Caki2 (cell line): Measurements from ENCODE around the gene SEZ6L. TPM values are rescaled to one million over a fixed set of nuclear protein-coding genes. Genes with fewer than 3 reads are reported as not detected.

Experiments used
- DNase-seq: peaks from one replicate; pipeline ENCODE4 v3.0.0-alpha.2; 2015; ENCODE audit warnings: low read depth
- in situ Hi-C: cut with HindIII; loops from 2 replicates; pipeline ENCODE4 v1.10.0; 2016; ENCODE audit warnings: low sequenced_read_pairs, low pct_unique_long_range_greater_than_20kb, mixed read lengths
- total RNA-seq: library from RNA; depleted of rRNA; stranded (reverse); fragments of >200 nt; shearing (Covaris generic); gene quantifications from 2 replicates; pipeline ENCODE4 v1.2.3, GENCODE V29; 2014; ENCODE audit warnings: low replicate concordance; rRNA removed

The SEZ6L gene
- total RNA-seq = not detected in 2 replicates

DNA sequence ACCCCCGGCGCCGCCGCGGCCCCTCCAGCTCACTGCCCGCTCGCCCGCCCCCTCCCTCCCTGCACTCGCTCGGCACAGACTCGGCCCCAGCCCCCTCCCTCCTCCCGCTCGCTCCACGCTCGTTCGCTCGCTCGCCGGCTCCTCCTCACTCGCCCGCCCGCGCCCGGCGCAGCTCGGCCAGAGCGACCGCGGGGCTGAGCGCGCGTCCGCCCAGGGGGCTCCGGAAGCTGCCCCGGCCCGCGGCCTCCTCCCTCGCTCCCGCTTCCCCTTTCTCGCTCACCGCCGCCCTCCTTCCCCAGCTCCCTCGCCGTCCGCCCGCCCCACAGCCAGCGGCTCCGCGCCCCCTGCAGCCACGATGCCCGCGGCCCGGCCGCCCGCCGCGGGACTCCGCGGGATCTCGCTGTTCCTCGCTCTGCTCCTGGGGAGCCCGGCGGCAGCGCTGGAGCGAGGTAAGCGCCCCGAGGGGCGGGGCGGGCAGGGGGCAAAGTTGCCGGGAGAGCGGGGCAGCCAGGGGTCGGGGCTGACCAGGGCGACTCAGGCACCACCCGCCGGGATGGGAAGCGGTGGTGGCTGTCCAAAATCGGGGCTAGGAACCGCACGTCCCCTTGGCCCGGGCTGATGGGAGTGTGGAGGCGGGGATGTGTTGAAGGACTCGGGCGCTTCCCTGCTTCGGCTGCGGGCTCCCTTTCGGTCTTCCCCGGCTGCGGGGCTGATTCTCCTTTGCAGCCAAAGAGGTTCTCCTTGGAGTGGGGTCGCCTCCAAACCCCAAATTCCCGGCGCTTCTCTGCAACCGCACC, at the start of gene SEZ6L:
TSS of gene SEZ6L (plus strand) at position 148 of the 797 bp plus-strand sequence. CDS start at position 356, 208 bp downstream.
- DNase-seq = no peak
- in situ Hi-C loops = no loop called here

DNA sequence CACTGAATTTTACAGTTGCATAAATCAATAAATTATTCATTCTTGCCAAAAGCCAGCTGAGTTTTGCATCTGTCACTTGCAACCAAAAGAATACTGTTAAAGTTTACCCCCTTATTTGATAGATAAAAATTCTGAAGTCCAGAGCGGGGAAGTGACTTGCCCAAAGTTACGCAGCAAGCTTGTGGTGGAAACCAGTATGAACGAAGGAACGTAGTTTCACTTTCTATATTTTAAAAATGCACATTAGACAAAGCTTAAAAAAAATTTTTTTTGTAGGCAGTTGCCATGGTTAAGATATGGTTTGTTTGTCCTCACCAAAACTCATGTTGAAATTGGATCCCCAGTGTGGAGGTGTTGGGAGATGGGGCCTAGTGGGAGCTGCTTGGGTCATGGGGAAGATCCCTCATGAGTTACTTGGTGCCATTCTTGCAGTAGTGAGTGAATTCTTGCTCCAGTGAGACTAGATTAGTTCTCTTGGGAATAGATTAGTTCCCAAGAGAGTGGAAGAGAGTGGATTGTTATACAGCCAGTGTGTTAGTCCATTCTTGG, 46.3 kb upstream of the SEZ6L start:
- in situ Hi-C loops = no loop called here
- no peak for DNase-seq

GRCh38 chr22:26124991-26125725, 44.1 kb upstream of the SEZ6L start:
- in situ Hi-C loops = no loop called here
- no peak for DNase-seq

DNA sequence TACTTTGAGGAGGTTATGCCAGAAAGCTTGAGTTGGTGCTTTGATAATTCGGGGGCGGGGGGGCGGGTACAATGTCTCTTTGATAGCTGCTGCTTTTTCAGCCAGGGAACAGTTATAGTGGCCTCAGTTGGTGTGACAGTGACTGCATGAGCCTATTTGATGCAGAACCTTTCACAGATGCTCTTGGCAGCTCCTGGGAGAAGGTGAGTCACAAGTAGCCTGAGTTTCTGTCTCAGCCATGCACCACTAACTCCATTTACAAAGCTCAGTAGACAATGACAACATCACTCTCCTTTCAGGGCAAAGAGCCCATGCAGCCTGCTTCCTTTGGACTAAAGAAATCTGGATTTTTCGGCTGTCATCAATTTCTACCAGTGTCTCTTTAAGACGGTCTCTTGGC, 42.1 kb upstream of the SEZ6L start:
- peak; percentile 58 for DNase-seq
- in situ Hi-C loops = no loop called here

DNA sequence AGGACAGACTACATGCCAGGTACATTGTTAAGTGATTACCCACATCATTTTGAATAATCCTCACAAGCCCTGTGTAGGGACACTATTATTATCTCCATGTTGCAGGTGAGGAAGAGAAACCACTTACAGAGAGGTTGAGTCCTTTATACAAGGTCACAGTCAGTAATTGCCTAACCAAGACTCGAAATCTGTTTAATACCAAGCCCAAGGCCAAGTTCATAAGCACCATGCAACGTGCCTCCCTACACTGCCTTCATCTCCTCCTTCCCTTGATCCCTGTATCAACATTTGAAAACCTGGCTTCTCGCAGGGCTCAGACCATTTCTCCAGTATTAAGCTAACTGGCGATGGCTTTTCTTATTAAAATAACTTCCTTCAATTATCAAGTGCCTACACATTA, 41.7 kb upstream of the SEZ6L start:
- DNase-seq = no peak

DNA sequence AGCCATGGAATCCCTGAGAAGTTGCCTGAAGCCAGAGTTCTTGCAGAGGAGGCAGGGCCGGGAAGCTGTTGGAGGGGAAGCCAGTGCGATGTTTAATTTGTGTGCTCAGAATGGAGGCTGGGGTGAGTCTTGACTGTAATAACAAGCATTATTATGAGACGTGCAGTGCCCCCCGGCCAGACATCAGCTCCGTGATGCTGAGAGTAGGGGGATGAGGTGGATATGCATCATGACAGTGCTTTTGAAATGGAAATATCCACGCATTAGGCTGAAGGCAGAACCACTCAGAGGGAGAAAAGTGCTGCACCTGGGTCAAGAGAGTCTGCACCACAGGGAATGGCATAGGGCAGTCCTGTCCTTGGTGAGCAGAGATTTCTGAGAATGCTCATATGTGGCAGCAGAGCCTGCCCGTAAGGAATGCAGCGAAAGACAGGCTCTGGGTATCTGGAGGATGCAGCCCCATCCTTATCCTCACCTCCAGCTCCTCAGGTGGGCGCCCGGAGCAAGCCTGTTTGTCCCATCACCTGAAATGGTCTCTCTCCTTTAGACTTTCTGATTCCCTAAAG, 37.6 kb upstream of the SEZ6L start:
- DNase-seq = no peak
- in situ Hi-C loops = no loop called here

More for the DNA sequence above, 41.7 kb upstream of the SEZ6L start:
- in situ Hi-C loops = no loop called here

- no peak for DNase-seq
- in situ Hi-C loops = no loop called here
Measured at GRCh38 chr22:26134654-26135330, 34.5 kb upstream of the SEZ6L start.

DNA sequence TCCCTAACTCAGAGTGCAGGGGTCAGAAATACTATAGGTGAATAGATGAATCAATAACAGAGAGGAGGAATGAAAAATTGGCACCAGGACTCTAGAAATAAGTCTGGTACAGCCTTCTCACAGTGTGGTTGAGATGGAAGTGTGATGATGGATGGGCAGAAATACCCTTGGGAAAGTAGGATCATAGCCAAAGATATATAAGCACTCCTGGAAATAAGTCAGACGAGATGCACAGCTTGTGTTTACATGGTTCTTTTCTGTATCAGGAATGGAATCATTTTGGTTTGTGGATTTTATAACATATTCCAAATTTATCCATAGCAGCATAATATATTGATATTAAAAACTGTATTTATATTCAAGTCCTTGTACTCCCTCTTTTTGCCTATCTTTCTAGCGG, 33.5 kb upstream of the SEZ6L start:
- in situ Hi-C loops = no loop called here
- DNase-seq = no peak

- DNase-seq = no peak
- in situ Hi-C loops = no loop called here
Measured at GRCh38 chr22:26139310-26139709, 30.0 kb upstream of the SEZ6L start.

- no peak for DNase-seq
- in situ Hi-C loops = no loop called here
Measured at GRCh38 chr22:26141831-26142230, 27.4 kb upstream of the SEZ6L start.

DNA sequence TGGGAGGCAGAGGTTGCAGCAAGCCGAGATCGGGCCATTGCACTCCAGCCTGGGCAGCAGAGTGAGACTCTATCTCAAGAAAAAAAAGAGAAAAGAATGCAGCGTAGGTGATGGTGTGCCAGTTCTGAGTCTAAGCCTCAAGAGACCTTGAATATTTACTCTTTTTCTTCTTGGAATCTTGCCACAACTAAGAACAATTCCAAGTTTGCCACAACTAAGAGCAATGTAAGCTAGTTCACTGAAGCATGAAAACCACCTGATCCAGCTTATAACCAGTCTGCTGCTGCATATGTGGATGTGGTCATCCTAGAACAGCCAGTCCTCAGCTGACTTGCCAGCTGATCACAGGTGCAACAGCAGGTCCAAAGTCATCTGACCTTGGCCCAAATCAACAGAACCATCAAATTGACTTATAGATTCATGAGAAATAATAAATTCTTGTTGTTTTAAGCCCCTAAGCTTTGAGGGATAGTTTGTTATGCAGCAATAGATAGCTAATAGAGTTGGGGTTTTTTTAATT, 25.4 kb upstream of the SEZ6L start:
- DNase-seq = peak; percentile 67
- in situ Hi-C loops = no loop called here

- in situ Hi-C loops = no loop called here
- DNase-seq = no peak
Measured at GRCh38 chr22:26159886-26160285, 9.4 kb upstream of the SEZ6L start.

DNA sequence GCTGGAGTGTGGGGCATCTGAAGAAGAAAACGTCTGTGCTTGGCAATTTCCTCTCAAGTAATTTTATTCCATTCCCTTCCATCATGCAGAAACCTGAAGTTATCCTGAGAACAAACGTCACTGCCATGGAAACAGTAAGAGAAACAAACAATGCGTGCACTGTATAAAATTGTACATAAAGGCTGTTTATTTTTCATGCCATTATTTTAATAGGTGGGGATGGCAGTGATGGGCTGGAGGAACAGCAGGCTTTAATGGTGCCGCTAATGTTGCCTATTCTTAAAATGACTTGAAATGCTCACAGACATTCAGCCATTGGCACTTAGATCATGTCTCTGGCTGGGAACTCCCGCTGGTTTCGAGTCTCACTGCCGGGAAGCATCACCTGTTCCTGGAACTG, 7.5 kb upstream of the SEZ6L start:
- no peak for DNase-seq
- in situ Hi-C loops = no loop called here

- no peak for DNase-seq
- in situ Hi-C loops = no loop called here
Measured at GRCh38 chr22:26162926-26163325, 6.3 kb upstream of the SEZ6L start.

DNA sequence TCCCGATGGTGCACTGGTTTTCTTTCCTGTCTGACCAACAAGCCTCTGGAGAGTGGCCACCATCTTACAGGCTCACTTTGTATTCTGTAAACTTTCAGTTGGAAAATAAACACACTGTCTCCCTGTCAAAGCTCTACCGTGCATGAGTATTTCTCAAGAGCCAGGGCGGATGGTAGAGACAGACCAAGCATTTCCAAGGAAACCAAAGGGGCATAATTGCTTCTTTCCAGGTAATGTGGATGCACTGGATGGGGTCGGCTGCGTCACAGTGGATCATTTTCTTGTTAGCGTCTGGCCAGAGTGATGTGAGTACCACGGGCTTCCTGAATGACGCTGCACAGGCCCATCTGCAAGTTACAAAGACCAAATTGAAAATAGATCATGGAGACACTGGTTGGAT, 5.1 kb upstream of the SEZ6L start:
- in situ Hi-C loops = no loop called here
- DNase-seq = no peak

DNA sequence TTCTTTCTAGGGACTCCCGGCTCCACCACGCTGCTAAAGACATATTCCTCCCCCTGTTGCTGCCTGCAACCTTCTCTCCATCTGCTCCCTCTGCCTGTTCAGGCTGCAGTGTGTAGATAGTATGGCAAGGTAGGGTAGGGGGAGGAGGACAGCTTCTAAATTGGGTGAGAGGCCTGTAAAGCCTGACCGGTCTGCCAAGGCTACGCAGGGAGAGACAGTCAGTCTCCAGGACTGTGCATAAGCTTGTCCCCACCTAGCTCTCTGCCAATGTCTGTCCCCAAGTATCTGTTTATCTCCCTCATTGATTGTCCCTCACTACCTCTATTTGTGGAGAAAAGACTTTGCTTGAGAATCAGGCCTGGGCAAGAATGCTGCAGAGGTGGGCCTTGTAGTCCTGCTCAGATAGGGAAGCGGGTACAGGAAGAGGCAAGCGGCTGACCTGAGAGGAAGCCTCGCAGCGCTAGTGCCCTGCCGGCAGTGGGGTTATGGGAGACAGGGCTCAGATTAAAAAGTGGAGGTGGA, 871 bp upstream of the SEZ6L start:
- in situ Hi-C loops = no loop called here
- no peak for DNase-seq

GRCh38 chr22:26168939-26169314, 335 bp upstream of the SEZ6L start:
- no peak for DNase-seq
- in situ Hi-C loops = no loop called here

DNA sequence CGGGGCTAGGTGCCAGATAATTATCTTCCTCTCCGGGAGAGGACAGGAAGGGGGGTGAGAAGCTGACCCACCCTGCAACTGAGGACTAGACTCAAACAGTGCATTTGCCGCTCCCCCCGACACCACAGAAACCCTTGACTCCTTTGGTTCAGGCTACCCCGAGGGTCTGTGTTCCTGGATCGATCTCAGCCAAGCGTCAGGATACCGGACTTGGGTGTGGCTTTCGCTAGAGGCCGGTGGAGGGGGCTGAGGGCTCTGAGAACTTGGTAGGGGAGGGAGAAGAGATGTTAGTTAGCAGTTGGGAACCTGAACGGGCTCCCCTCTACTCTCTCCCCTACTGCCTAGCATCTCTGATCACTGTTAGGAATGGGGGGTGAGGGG, 840 bp downstream of the SEZ6L start:
- in situ Hi-C loops = no loop called here
- no peak for DNase-seq
